Measurements from ENCODE around the gene TPRG1.

GRCh38 chr3:189307963-189308362, 136.2 kb downstream of the TPRG1 start:
- TF ChIP-seq CTCF (IDR thresholded peaks at IDR 0.05) (no peak), POLR2A (IDR thresholded peaks at IDR 0.05) (no peak)

All from prostate gland (tissue), 2 donors.